ENCODE measurements around the gene FBXW10.
A peak's percentile ranks its signal among the peaks of the same experiment; 100 is the strongest.
"Not testable (repeated sequence)": the region's sequence is repeated elsewhere in the genome, so short reads cannot be mapped to it uniquely, and the experiment has no call there.

FBXW10 gene

DNA sequence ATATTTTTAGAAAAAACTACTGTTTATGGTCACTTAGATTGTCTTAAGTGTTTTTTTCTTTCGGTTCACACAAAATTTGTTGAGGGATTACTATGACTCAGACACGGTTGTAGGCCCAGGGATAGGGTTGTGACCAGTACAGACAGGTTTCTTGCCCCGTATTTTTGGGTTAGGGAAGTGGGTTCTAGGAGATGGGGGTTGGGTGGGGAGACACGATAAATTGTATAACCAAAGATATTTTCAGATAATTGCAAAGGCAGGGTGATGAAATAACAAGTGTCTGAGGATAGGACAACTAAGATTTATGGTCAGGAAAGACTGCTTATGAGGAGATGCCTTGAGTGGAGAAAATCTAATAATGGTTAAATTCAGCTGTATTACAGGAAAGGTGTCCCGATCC is 38.0 kb downstream of the FBXW10 start:
- H3K4me3 ChIP-seq (ENCODE audit: low read depth, low read length); H4K91ac ChIP-seq (ENCODE audit: low read depth, low read length); H2AK5ac ChIP-seq (ENCODE audit: low read length); H3K36me3 ChIP-seq (ENCODE audit: control insufficient read depth in 1 of 2, insufficient read depth in 2 of 2, low read length in 2 of 2); H3K9ac ChIP-seq (ENCODE audit: low read length); H3K18ac ChIP-seq (ENCODE audit: low read length); H3K14ac ChIP-seq (ENCODE audit: low read length); H4K12ac ChIP-seq (ENCODE audit: low read depth, low read length); H3K79me1 ChIP-seq (ENCODE audit: low read length); H3K9me3 ChIP-seq (ENCODE audit: insufficient read depth, low read depth, low read length); H3K4me1 ChIP-seq (ENCODE audit: control insufficient read depth in 1 of 2, insufficient read depth in 2 of 2, low read length in 2 of 2); H4K8ac ChIP-seq (ENCODE audit: low read depth, low read length); H3K79me2 ChIP-seq (ENCODE audit: control insufficient read depth, insufficient read depth, low read length, poor library complexity); H2BK12ac ChIP-seq (ENCODE audit: low read length); H2BK5ac ChIP-seq (ENCODE audit: low read depth, low read length, poor library complexity); H2AFZ ChIP-seq (ENCODE audit: insufficient read depth, low read length, poor library complexity); H3K23ac ChIP-seq (ENCODE audit: low read length); H3K27me3 ChIP-seq (ENCODE audit: insufficient read depth, low read length); H2BK120ac ChIP-seq (ENCODE audit: insufficient read depth, low read length, poor library complexity); H3K27ac ChIP-seq (ENCODE audit: low read depth, low read length); DNase-seq; H3K4ac ChIP-seq (ENCODE audit: low read depth, low read length): not testable (repeated sequence)
- no CpG with 5 or more reads among the region's 5 CpGs for WGBS (ENCODE audit: extremely low coverage, insufficient coverage, insufficient read length)
- peak overlapping the region; percentile 53 for H3K4me2 ChIP-seq (ENCODE audit: low read length)

DNA sequence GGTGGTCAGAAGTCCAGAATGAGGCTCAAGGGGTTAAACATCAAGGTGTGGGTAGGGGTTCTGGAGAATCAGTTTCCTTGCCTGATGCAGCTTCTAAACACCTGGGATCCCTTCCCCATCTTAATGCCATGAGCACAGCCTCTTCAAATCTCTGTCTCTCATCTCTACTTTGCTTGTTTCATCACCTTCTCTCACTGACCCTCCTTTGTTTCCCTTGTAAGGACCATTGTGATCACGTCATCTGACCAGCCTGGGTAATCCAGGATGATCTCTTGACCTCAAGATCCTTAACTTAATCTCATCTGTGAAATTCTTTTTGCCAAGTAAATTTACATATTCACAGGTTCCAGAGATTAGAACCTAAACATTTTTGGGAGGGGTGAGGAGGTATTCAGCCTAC is 42.1 kb downstream of the FBXW10 start:
- not testable (repeated sequence) for DNase-seq; H2BK120ac ChIP-seq (ENCODE audit: insufficient read depth, low read length, poor library complexity); H2BK5ac ChIP-seq (ENCODE audit: low read depth, low read length, poor library complexity); H4K8ac ChIP-seq (ENCODE audit: low read depth, low read length); H3K27me3 ChIP-seq (ENCODE audit: insufficient read depth, low read length); H3K4me2 ChIP-seq (ENCODE audit: low read length); H3K14ac ChIP-seq (ENCODE audit: low read length); H3K79me2 ChIP-seq (ENCODE audit: control insufficient read depth, insufficient read depth, low read length, poor library complexity); H4K12ac ChIP-seq (ENCODE audit: low read depth, low read length); H3K4ac ChIP-seq (ENCODE audit: low read depth, low read length); H3K4me3 ChIP-seq (ENCODE audit: low read depth, low read length); H3K79me1 ChIP-seq (ENCODE audit: low read length); H3K9ac ChIP-seq (ENCODE audit: low read length); H3K18ac ChIP-seq (ENCODE audit: low read length); H2AK5ac ChIP-seq (ENCODE audit: low read length); H3K36me3 ChIP-seq (ENCODE audit: control insufficient read depth in 1 of 2, insufficient read depth in 2 of 2, low read length in 2 of 2); H4K91ac ChIP-seq (ENCODE audit: low read depth, low read length); H3K4me1 ChIP-seq (ENCODE audit: control insufficient read depth in 1 of 2, insufficient read depth in 2 of 2, low read length in 2 of 2); H2AFZ ChIP-seq (ENCODE audit: insufficient read depth, low read length, poor library complexity); H3K9me3 ChIP-seq (ENCODE audit: insufficient read depth, low read depth, low read length); H3K23ac ChIP-seq (ENCODE audit: low read length); H3K27ac ChIP-seq (ENCODE audit: low read depth, low read length); H2BK12ac ChIP-seq (ENCODE audit: low read length)
- WGBS (ENCODE audit: extremely low coverage, insufficient coverage, insufficient read length), result no CpG with 5 or more reads among the region's 1 CpG

DNA sequence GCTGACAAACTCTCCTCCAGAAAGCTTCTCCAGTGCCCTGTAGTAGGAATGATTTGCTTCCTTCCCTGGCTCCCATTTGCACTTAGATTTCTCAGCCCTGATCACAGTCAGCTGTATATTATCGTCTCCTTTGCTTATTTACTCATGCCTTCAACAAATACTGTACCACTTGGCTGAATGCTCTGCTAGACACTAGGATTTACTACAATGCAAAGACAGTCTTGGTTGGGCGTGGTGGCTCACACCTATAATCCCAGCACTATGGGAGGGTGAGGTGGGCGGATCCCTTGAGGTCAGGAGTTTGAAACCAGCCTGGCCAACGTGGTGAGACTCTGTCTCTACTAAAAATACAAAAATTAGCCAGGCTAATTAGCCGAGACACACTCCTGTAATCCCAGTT is 43.0 kb downstream of the FBXW10 start:
- H3K4me3 ChIP-seq (ENCODE audit: low read depth, low read length); H3K27me3 ChIP-seq (ENCODE audit: insufficient read depth, low read length); H2AK5ac ChIP-seq (ENCODE audit: low read length); H4K8ac ChIP-seq (ENCODE audit: low read depth, low read length); H3K23ac ChIP-seq (ENCODE audit: low read length); DNase-seq; H2BK12ac ChIP-seq (ENCODE audit: low read length); H2BK5ac ChIP-seq (ENCODE audit: low read depth, low read length, poor library complexity); H2AFZ ChIP-seq (ENCODE audit: insufficient read depth, low read length, poor library complexity); H3K27ac ChIP-seq (ENCODE audit: low read depth, low read length); H3K4ac ChIP-seq (ENCODE audit: low read depth, low read length); H3K18ac ChIP-seq (ENCODE audit: low read length); H3K9me3 ChIP-seq (ENCODE audit: insufficient read depth, low read depth, low read length); H3K9ac ChIP-seq (ENCODE audit: low read length); H3K4me2 ChIP-seq (ENCODE audit: low read length); H2BK120ac ChIP-seq (ENCODE audit: insufficient read depth, low read length, poor library complexity); H3K4me1 ChIP-seq (ENCODE audit: control insufficient read depth in 1 of 2, insufficient read depth in 2 of 2, low read length in 2 of 2); H3K36me3 ChIP-seq (ENCODE audit: control insufficient read depth in 1 of 2, insufficient read depth in 2 of 2, low read length in 2 of 2); H3K79me1 ChIP-seq (ENCODE audit: low read length); H4K12ac ChIP-seq (ENCODE audit: low read depth, low read length); H4K91ac ChIP-seq (ENCODE audit: low read depth, low read length); H3K79me2 ChIP-seq (ENCODE audit: control insufficient read depth, insufficient read depth, low read length, poor library complexity); H3K14ac ChIP-seq (ENCODE audit: low read length): not testable (repeated sequence)
- WGBS (ENCODE audit: extremely low coverage, insufficient coverage, insufficient read length), result no CpG with 5 or more reads among the region's 5 CpGs

DNA sequence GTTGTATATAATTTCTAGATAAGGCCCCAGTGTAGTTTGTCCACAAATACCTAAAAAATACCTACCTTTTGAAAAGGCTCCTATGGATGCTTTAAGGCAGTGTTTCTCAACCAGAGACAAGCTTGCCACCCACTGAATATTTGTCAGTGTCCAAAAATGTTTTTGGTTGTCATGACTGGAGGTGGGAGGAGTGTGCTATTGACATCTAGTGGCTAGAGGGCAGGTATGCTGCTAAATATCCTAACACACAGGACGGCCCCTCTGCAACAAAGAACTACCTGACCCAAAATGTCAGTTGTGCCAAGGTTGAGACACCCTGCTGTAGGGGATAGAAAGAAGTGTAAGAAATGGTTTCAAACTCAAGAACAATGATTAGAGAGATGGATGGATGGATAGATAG is 47.5 kb downstream of the FBXW10 start:
- not testable (repeated sequence) for H2BK5ac ChIP-seq (ENCODE audit: low read depth, low read length, poor library complexity); H3K4me2 ChIP-seq (ENCODE audit: low read length); H3K79me2 ChIP-seq (ENCODE audit: control insufficient read depth, insufficient read depth, low read length, poor library complexity); H3K27ac ChIP-seq (ENCODE audit: low read depth, low read length); H3K79me1 ChIP-seq (ENCODE audit: low read length); H3K9ac ChIP-seq (ENCODE audit: low read length); H2BK12ac ChIP-seq (ENCODE audit: low read length); H3K9me3 ChIP-seq (ENCODE audit: insufficient read depth, low read depth, low read length); H2BK120ac ChIP-seq (ENCODE audit: insufficient read depth, low read length, poor library complexity); H3K18ac ChIP-seq (ENCODE audit: low read length); H3K4me3 ChIP-seq (ENCODE audit: low read depth, low read length); H2AFZ ChIP-seq (ENCODE audit: insufficient read depth, low read length, poor library complexity); H3K14ac ChIP-seq (ENCODE audit: low read length); H2AK5ac ChIP-seq (ENCODE audit: low read length); DNase-seq; H3K4ac ChIP-seq (ENCODE audit: low read depth, low read length); H4K8ac ChIP-seq (ENCODE audit: low read depth, low read length); H4K12ac ChIP-seq (ENCODE audit: low read depth, low read length); H4K91ac ChIP-seq (ENCODE audit: low read depth, low read length); H3K4me1 ChIP-seq (ENCODE audit: control insufficient read depth in 1 of 2, insufficient read depth in 2 of 2, low read length in 2 of 2); H3K27me3 ChIP-seq (ENCODE audit: insufficient read depth, low read length); H3K36me3 ChIP-seq (ENCODE audit: control insufficient read depth in 1 of 2, insufficient read depth in 2 of 2, low read length in 2 of 2); H3K23ac ChIP-seq (ENCODE audit: low read length)
- no CpG with 5 or more reads among the region's 1 CpG for WGBS (ENCODE audit: extremely low coverage, insufficient coverage, insufficient read length)

Data from trophoblast cell (in vitro differentiated cells and primary cell).